A549 (cell line): ENCODE results near the gene PAX8.

ENCODE experiments used
- CBX8 ChIP-seq: fragments of 200-600 bp; sonication (generic); IDR thresholded peaks from 2 replicates; pipeline ENCODE4 v1.6.1; 2016
- TF ChIP-seq, protein P1 (sequence below): fragments of >200 bp; sonication (Bioruptor Twin); formaldehyde crosslinking; IDR thresholded peaks from 3 replicates; pipeline ENCODE4 v1.5.1; 2016
- TF ChIP-seq, protein P2 (sequence below): fragments of 450-650 bp; IDR thresholded peaks from 2 replicates; pipeline ENCODE4 v1.6.1; 2014; ENCODE audit warnings: antibody characterized with exemption
- TF ChIP-seq, protein P3 (sequence below): IDR thresholded peaks from 2 replicates; pipeline ENCODE4 v1.6.1; 2012

DNA sequence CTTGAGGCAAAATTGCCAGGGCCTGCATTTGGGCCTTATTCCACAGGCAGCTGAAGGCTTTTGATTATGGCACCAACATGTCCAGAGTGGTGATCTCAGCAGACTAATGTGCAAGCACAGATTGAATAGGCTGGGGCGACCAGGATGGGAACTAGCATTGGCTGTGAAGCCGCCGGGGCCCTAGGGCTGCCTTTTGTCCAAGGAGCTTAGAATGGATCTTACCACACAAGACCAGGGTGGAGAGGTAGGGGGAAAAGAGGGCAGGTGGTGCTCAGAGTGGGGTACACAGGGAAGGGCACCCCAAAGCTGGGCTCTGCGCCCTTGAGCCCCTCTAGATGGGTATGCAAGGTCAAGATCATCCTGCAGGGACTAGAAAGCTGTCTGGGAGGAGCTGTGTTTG is 81.9 kb downstream of the PAX8 start:
- no peak for TF ChIP-seq CBX8
- TF ChIP-seq, protein P1, sequence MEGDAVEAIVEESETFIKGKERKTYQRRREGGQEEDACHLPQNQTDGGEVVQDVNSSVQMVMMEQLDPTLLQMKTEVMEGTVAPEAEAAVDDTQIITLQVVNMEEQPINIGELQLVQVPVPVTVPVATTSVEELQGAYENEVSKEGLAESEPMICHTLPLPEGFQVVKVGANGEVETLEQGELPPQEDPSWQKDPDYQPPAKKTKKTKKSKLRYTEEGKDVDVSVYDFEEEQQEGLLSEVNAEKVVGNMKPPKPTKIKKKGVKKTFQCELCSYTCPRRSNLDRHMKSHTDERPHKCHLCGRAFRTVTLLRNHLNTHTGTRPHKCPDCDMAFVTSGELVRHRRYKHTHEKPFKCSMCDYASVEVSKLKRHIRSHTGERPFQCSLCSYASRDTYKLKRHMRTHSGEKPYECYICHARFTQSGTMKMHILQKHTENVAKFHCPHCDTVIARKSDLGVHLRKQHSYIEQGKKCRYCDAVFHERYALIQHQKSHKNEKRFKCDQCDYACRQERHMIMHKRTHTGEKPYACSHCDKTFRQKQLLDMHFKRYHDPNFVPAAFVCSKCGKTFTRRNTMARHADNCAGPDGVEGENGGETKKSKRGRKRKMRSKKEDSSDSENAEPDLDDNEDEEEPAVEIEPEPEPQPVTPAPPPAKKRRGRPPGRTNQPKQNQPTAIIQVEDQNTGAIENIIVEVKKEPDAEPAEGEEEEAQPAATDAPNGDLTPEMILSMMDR = no peak
- TF ChIP-seq, protein P2, sequence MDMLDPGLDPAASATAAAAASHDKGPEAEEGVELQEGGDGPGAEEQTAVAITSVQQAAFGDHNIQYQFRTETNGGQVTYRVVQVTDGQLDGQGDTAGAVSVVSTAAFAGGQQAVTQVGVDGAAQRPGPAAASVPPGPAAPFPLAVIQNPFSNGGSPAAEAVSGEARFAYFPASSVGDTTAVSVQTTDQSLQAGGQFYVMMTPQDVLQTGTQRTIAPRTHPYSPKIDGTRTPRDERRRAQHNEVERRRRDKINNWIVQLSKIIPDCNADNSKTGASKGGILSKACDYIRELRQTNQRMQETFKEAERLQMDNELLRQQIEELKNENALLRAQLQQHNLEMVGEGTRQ = no peak
- TF ChIP-seq, protein P3, sequence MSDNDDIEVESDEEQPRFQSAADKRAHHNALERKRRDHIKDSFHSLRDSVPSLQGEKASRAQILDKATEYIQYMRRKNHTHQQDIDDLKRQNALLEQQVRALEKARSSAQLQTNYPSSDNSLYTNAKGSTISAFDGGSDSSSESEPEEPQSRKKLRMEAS = no peak
